ENCODE data around the gene MRFAP1. TPM values are rescaled to one million over a fixed set of nuclear protein-coding genes. Genes with fewer than 3 reads are reported as not detected.

Gene MRFAP1
- total RNA-seq, 4 donors from 2014 or later, result 155 to 331 (median 234) TPM

DNA sequence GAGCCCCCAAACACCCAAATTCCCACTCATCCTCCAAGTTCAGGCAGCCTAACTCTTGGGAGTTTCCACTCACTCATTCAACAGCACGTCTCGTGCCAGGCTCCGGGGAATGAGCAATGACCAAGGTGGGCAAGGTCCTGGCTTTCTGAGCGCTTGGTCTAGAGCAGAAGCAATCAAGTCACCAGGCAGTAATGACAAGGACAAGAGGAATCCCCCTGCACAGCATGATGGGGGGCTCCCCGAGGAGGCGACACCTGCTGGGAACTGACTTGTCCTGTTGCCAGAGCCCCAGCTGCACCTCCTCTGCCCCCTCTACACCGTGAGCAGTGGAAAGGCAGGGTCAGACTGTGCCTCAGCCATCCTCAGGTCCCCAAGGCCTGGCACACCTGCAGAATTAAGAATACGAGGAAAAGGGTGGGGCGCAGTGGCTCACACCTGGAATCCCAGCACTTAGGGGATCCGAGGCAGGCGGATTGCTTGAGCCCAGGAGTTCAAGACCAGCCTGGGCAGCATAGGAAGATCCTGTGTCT is 25.7 kb upstream of the MRFAP1 start:
- intact Hi-C loops (cut with DNase I), result no loop called here
- Histone ChIP-seq H3K4me1 (no peaks in the 10 kb centered on the region), H3K9me3 (no peaks in the 10 kb centered on the region), H3K27ac (replicated peaks in 1 of 4) (no peak overlapping the region), H3K27me3 (no peaks in the 10 kb centered on the region), H3K36me3 (peaks cover 50 to 97% (median 91%) of the 10 kb centered on the region in 4 donors), H3K4me3 (no peak overlapping the region)
- DNase-seq (ENCODE audit: extremely low spot score), result no peak
- 83% methylated on average over 8 of the region's 11 CpGs for WGBS
- TF ChIP-seq POLR2A (IDR thresholded peaks at IDR 0.05; ENCODE audit: low read depth) (no peak), EP300 (IDR thresholded peaks at IDR 0.05) (no peak), POLR2AphosphoS5 (IDR thresholded peaks at IDR 0.05) (no peak)
- TF ChIP-seq, protein P1, sequence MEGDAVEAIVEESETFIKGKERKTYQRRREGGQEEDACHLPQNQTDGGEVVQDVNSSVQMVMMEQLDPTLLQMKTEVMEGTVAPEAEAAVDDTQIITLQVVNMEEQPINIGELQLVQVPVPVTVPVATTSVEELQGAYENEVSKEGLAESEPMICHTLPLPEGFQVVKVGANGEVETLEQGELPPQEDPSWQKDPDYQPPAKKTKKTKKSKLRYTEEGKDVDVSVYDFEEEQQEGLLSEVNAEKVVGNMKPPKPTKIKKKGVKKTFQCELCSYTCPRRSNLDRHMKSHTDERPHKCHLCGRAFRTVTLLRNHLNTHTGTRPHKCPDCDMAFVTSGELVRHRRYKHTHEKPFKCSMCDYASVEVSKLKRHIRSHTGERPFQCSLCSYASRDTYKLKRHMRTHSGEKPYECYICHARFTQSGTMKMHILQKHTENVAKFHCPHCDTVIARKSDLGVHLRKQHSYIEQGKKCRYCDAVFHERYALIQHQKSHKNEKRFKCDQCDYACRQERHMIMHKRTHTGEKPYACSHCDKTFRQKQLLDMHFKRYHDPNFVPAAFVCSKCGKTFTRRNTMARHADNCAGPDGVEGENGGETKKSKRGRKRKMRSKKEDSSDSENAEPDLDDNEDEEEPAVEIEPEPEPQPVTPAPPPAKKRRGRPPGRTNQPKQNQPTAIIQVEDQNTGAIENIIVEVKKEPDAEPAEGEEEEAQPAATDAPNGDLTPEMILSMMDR (IDR thresholded peaks at IDR 0.05), result no peak

DNA sequence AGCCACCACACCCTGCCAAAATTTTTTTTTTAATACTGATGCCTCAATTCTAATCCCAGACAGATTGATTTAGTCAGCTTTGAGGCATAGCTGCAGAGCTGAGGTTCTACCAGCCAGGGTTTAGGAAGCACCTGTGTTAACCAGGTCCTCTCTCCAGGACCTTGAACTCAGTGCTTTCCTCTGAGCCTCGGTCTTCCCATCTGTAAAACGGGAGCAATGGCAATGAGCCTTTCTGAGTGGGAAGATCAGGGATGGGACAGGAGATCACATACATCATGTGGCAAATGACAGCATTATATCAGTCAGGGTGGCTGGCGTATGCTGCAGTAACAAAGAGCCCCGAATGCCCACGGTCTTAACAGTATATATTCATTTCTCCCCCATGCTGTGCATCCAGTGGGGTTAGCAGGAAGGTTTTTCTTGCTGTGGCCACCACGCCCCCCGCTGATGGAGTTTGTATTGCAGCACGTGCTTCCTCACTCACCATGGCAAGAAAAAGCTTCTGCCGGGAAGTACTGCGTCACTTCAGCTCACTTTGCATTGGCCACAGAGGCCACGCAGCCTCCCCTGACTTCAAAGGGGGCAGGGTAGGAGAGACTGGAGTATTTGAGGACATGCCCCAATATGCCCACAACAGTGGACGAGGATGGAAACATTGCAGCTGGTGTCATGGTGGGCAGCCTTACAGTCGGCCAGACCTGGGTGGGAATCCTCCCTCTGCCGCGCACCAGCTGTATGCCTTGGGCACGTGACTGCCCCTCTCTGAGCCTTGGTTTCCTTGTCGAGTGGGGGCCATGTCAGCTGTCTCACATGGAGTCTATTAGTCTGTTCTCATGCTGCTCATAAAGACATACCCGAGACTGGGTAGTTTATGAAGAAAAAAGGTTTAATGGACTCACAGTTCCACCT is 24.1 kb upstream of the MRFAP1 start:
- Histone ChIP-seq H3K4me1 (no peaks in the 10 kb centered on the region), H3K27me3 (no peaks in the 10 kb centered on the region), H3K4me3 (no peak overlapping the region), H3K27ac (replicated peaks in 1 of 4) (no peak overlapping the region), H3K9me3 (no peaks in the 10 kb centered on the region), H3K36me3 (peaks cover 39 to 94% (median 83%) of the 10 kb centered on the region in 4 donors)
- TF ChIP-seq POLR2AphosphoS5 (IDR thresholded peaks at IDR 0.05), result no peak
- TF ChIP-seq, protein P1 (IDR thresholded peaks at IDR 0.05), result no peak
- DNase-seq (ENCODE audit: extremely low spot score), result no peak
- intact Hi-C loops (cut with DNase I), result no loop called here
- WGBS, result 97% methylated on average over 18 of the region's 18 CpGs

DNA sequence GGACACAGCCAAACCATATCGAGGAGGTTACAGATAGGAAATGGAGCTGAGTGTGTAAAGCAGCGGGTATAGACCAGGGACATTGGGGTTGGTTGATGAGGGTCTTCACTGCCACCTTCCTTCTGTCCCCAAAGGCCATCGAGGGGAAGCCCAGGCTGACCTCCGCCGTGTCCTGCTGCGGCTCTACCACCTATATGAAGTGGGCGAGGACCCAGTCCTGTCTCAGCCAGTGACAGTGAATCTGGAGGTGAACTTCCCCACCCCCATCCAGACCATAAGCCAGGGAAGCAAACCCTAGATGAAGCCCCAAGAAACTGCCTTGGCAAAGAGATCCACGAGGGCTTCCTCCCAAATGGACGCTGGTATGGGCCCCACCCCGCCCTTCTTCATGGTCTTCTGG is 23.2 kb upstream of the MRFAP1 start:
- H3K36me3 ChIP-seq, result peaks cover 36 to 91% (median 76%) of the 10 kb centered on the region in 4 donors
- whole genome bisulfite sequencing, result 97% methylated on average over 9 of the region's 10 CpGs
- H3K9me3 ChIP-seq, result no peaks in the 10 kb centered on the region
- intact Hi-C loops (cut with DNase I), result no loop called here
- no peaks in the 10 kb centered on the region for H3K27me3 ChIP-seq
- no peak overlapping the region for H3K4me3 ChIP-seq
- TF ChIP-seq POLR2A (IDR thresholded peaks at IDR 0.05; ENCODE audit: low read depth), result no peak
- no peak for TF ChIP-seq EP300 (IDR thresholded peaks at IDR 0.05)
- TF ChIP-seq, protein P1 (IDR thresholded peaks at IDR 0.05), result no peak
- TF ChIP-seq POLR2AphosphoS5 (IDR thresholded peaks at IDR 0.05), result no peak
- no peak overlapping the region for H3K27ac ChIP-seq (replicated peaks in 1 of 4)
- H3K4me1 ChIP-seq, result no peaks in the 10 kb centered on the region
- DNase-seq (ENCODE audit: extremely low spot score), result no peak

DNA sequence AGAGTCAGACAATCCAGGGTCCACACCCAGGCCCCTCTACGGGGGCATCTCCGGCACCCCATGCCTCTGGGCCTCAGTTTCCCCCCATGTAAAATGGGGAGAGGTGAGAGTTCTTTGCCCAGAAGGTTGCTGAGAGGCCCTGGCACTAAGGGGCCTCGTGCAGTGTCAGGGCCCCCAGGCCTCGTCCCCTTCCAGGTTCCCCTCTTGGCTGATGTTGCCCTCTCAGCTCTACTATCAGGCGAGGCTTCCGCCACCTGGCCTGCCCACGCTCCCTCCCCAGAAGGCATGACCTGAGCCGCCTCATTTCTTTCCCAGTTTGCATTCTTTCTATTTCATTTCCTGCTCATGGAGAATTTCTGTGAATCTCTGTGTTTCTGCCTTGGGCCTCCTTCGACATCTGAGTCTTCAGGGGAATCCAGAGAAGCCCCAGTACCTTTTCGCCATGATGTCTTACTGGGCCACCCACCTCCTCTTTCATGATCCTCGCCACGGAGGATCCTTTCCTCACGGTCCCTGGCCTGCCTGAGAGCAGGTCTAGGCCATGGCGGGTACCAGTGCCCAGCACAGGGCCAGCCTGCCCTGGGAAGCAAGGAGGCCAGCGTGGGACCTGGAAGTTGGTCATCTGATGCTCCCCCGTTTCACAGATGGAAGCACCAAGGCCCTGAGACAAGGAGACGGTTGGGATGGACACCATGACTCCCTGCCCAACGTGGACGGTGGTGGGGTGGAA is 21.9 kb upstream of the MRFAP1 start:
- no peaks in the 10 kb centered on the region for H3K9me3 ChIP-seq
- intact Hi-C loops (cut with DNase I), result no loop called here
- H3K36me3 ChIP-seq, result peaks cover 36 to 80% (median 68%) of the 10 kb centered on the region in 4 donors
- WGBS, result 91% methylated on average over 19 of the region's 19 CpGs
- H3K27me3 ChIP-seq, result no peaks in the 10 kb centered on the region
- no peak for DNase-seq (ENCODE audit: extremely low spot score)
- TF ChIP-seq, protein P1 (IDR thresholded peaks at IDR 0.05), result no peak
- TF ChIP-seq POLR2AphosphoS5 (IDR thresholded peaks at IDR 0.05), result no peak
- TF ChIP-seq EP300 (IDR thresholded peaks at IDR 0.05), result no peak
- no peak for TF ChIP-seq POLR2A (IDR thresholded peaks at IDR 0.05; ENCODE audit: low read depth)
- no peaks in the 10 kb centered on the region for H3K4me1 ChIP-seq
- no peak overlapping the region for H3K4me3 ChIP-seq
- no peak overlapping the region for H3K27ac ChIP-seq (replicated peaks in 1 of 4)
